Activated CD4-positive, alpha-beta T cell treated with anti-CD3 and anti-CD28 coated beads for 48 hours (primary cell): Measurements from ENCODE around the gene DNAH5.

Experiments
- DNase-seq: peaks from one replicate; pipeline ENCODE4 v3.0.0-alpha.2; 2020

The DNAH5 gene

DNA sequence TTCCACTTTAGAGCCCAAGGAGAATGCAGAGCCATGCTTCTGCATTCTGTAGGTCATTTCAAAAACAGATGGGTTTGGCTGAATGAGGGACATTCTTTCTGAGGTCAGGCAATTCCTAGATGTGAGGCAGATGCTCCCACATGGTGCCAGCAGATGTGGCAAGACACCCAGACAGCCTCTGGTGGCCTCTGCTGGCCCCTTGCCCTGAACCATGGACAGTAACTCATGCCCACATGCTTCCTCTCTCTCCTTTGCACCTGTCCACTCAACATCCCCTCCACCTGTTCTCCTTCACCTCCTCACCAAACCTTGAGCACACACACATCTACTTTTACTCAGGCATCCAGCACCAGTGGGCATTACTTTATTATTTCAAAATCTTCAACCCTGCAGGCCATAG is 252.3 kb downstream of the DNAH5 start:
- no peak for DNase-seq

GRCh38 chr5:13676531-13676930 is 268.0 kb downstream of the DNAH5 start:
- DNase-seq = no peak

DNA sequence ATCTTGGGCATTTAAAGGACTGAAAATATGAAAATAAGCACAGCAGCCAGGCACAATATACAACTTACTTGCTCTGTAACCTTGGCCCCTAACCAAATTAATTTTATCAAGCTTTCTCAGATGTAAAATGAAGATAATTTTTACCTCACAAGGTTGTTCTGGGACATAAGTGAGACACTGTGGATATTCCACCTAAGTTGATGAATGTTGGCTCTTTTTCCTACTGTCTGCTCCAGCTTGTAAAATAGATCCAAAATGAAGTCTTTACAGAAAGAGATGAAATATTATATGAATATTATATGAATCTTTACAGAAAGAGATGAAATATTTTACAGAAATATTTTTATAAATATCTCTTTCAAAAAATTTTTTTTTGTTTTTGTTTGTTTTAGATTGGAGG is 270.1 kb downstream of the DNAH5 start:
- no peak for DNase-seq

DNA sequence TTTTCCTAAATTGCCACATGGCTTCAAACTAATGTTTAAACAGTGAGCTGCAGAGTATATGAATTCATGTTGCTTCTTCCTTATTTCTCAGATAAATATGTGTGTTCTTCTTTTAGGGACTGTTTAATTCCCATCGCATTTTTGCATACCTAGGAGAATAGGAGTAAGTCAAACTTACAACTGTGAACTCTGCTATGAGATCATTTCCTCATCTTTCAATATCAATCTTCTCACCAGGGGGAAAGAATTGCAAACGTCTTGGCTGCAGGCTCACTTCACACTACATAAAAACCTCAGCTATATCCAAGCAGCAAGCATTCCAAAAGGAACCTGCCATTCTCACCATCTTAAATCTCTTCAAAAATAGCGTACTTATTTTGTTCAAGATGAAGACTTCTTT is 271.0 kb downstream of the DNAH5 start:
- DNase-seq = no peak

DNA sequence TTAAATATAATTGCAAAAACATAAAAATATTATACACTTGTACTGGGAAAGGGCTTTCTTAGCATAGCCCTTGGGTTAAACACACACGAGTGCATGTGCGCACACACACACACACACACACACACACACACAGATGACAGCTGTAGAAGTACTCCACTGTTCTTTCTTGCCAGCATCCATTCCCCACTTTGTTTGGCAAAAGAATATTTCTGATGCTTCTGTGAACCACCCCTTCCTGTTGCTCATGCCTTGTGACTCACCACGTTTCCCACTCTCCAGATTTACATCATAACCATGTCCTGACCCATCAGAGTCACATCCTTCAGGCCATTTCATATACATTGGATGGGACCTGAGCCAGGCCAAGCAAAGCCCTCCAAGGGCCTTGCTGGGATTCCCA is 280.1 kb downstream of the DNAH5 start:
- no peak for DNase-seq

DNA sequence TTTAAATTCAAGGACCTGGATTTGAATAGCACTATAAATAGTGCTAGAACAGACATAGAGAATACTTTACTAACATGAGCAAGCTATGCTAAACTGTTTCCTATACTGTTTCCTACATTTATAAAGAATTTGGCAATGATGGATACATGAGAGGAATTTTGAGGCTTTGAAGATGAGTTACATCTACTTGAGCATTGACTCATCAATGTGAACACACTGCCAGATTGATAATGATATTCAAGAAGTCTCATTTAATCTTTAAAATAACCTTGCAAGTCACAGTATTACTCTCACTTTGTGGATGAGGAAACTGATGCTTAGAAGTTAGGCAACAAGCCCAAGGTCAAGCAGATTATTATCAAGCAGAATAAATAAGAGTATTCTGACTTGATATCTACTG is 281.9 kb downstream of the DNAH5 start:
- DNase-seq = no peak

DNA sequence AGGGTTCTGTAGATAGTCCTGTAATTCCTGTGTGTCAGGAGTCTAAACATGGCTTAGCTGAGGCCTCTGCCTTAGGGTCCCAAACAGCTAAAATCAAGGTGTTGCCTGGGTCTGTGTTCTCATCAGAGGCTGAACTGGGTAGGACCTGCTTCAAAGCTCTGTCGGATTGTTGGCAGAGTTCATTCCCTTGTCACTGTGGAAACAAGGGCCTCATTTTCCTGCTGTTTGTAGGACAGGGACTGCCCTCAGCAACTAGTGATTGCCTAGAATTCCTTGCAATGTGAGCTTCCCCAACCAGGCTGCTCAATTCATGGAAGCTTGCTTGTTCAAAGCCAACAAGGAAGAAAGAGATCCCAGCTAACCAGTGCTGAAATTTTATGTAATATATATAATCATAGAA is 283.2 kb downstream of the DNAH5 start:
- no peak for DNase-seq

GRCh38 chr5:13660072-13660471 is 284.4 kb downstream of the DNAH5 start:
- DNase-seq = no peak

DNA sequence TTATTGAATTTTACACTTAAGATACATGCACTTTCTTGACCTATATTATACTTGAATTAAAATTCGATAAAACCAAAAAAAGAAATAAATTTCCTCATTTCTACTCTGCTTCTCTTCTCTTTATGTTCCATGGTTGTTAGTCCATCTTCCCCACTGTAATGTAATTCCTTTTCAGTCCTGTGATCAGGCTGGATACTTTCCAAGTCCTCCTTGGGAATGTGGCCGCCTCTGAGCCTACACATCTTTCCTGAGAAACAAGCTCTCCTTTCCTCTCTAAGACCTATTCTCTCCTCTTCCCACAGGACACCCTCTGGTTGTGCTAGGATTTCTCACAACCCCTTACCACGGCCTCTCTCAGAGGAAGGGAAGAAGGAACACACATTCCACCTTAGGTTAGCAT is 285.1 kb downstream of the DNAH5 start:
- no peak for DNase-seq

- DNase-seq = no peak
These were observed 285.7 kb downstream of the DNAH5 start for GRCh38 chr5:13658761-13659160.

- DNase-seq = no peak
These were observed 286.3 kb downstream of the DNAH5 start for GRCh38 chr5:13658152-13658551.

GRCh38 chr5:13653709-13654108 is 290.8 kb downstream of the DNAH5 start:
- no peak for DNase-seq

DNA sequence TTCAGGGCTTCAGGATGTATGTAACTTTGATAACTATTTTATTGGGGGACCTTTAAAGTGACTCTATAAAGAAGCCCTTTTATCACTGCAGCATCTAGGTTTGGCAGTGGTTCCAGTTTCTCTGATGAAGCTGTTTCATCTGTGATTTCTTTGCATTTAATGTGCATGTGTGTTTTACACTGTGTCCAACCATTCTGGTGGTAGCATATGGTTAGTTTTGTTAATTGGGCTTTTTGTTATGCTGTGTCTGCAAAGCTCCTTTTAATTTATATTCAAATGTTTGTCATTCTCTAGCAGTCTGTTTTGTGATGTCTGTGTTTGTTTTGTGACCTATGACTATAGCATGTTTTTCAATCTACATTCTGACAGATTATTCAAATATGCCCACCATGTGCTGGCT is 294.8 kb downstream of the DNAH5 start:
- DNase-seq = no peak

DNA sequence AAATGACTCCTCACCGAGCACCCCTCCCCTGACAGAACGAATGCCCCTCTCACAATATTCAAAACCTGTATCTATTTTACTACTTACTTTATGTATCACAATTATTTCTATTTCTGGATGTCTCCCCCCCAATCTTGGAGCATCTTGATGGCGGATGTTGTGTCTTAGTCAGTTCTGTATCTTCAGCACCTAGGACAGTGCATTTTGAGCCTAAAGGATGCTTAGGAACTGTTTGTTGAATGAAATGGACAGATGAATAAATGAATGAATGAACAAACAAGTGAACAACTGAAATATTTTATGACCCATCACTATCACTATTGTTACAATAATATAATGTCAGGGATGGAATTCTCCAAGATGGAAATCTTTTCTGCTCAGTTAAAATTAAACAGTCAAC is 295.7 kb downstream of the DNAH5 start:
- no peak for DNase-seq

DNA sequence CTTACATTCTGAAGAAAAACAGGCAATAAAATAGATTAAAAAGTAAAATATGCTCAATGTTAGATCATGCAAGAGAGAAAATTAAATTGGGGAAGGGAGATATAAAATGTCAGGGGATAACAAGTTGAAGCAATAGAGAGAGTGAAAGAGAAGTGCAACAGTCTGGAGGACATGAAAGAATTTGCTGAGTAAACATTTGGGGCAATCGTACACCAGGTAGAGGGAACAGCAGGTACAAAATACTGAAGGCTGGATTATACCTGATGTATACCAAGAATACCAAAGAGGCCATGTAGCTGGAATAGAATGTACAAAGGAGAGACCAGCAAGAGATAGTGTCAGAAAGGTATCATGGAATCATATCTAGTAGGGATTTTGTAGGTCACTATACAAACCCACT is 300.8 kb downstream of the DNAH5 start:
- DNase-seq = no peak

DNA sequence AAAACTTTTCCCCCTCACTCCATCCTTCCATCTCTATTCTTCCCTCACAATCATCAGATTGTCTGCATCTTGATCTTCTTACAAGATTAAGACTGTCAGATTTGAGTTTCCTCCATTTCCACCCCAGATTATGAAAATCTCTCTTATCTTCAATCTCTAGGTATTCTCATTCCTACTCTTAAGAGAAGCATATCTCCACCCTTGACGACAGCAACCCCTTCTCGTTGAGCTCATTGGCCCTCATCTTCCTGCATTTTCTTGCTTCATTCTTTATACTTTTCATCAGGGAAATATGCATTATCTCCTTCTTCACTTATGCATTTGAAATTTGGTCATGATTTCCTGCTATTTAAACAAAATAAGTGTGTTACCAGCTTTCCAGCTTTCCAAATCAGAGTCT is 301.3 kb downstream of the DNAH5 start:
- no peak for DNase-seq
